B cell (primary cell): ENCODE measurements around the gene CDKAL1.

Experiments
- EZH2 ChIP-seq: IDR thresholded peaks from 2 replicates; pipeline ENCODE4 v1.6.1; 2012; ENCODE audit warnings: borderline replicate concordance, low read depth, mild to moderate bottlenecking, moderate library complexity, low read length; ENCODE audit not compliant: insufficient read depth, poor library complexity, severe bottlenecking
- TF ChIP-seq, protein P1 (sequence below): fragments of 200-600 bp; IDR thresholded peaks from one replicate; pipeline ENCODE4 v1.8.0; 2022; ENCODE audit warnings: antibody characterized with exemption, mild to moderate bottlenecking

DNA sequence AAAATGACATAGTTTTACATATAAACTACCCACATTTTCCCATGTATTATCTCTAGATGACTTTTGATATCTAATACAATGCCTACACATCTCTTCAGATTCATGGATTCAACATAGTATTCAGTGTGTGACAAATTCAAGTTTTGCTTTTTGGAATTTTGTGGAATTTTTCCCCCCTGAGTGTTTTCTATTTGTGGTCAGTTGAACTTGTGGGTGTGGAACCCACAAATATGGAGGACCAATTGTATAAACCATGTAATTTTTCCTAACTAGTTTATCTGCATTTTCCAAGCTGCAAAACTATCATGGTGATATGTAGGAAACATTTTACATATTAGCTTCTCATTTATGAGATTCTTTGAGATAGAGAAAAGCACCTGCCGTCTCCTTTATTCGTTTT is 685.0 kb downstream of the CDKAL1 start:
- TF ChIP-seq, protein P1, sequence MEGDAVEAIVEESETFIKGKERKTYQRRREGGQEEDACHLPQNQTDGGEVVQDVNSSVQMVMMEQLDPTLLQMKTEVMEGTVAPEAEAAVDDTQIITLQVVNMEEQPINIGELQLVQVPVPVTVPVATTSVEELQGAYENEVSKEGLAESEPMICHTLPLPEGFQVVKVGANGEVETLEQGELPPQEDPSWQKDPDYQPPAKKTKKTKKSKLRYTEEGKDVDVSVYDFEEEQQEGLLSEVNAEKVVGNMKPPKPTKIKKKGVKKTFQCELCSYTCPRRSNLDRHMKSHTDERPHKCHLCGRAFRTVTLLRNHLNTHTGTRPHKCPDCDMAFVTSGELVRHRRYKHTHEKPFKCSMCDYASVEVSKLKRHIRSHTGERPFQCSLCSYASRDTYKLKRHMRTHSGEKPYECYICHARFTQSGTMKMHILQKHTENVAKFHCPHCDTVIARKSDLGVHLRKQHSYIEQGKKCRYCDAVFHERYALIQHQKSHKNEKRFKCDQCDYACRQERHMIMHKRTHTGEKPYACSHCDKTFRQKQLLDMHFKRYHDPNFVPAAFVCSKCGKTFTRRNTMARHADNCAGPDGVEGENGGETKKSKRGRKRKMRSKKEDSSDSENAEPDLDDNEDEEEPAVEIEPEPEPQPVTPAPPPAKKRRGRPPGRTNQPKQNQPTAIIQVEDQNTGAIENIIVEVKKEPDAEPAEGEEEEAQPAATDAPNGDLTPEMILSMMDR: no peak
- no peak for TF ChIP-seq EZH2
